ENCODE measurements around the gene KRT1.

The KRT1 gene

GRCh38 chr12:52632656-52633055 is 47.6 kb downstream of the KRT1 start:
- no peak for FAIRE-seq

GRCh38 chr12:52631676-52632459 is 48.3 kb downstream of the KRT1 start:
- no peak for FAIRE-seq

GRCh38 chr12:52631264-52631663 is 48.9 kb downstream of the KRT1 start:
- FAIRE-seq = no peak

- FAIRE-seq = no peak
Measured at GRCh38 chr12:52630599-52631200, 49.5 kb downstream of the KRT1 start.

- FAIRE-seq = no peak
Measured at GRCh38 chr12:52630008-52630500, 50.2 kb downstream of the KRT1 start.

GRCh38 chr12:52629281-52630007 is 50.8 kb downstream of the KRT1 start:
- FAIRE-seq = no peak

- FAIRE-seq = no peak
Measured at GRCh38 chr12:52628841-52629240, 51.4 kb downstream of the KRT1 start.

GRCh38 chr12:52628111-52628507 is 52.1 kb downstream of the KRT1 start:
- FAIRE-seq = no peak

- FAIRE-seq = no peak
Measured at GRCh38 chr12:52627395-52628110, 52.7 kb downstream of the KRT1 start.
